Thoracic aorta (tissue), 2 donors: ENCODE results near the gene RIPOR2. TPM values are rescaled to one million over a fixed set of nuclear protein-coding genes. Genes with fewer than 3 reads are reported as not detected.

Source experiments
- ATAC-seq: fragments of 150-250 bp; one replicate; pipeline ENCODE4 v1.8.0; 2017; ENCODE audit warnings: low read depth; ENCODE audit not compliant: insufficient number of reproducible peaks, low FRiP score
- DNase-seq: peaks from one replicate; pipeline ENCODE4 v3.0.0-alpha.2; 2020; ENCODE audit warnings: low spot score
- H3K27ac ChIP-seq, 2 donors: fragments of 200-600 bp; sonication (generic); 1 replicate in 1 of 2; 2 replicates in 1 of 2; pipeline ENCODE4 v1.5.1; 2016; ENCODE audit warnings: mild to moderate bottlenecking in 2 of 2, moderate library complexity in 2 of 2
- H3K27me3 ChIP-seq: fragments of 200-600 bp; sonication (generic); replicated peaks from 2 replicates; pipeline ENCODE4 v1.6.0; 2016; ENCODE audit warnings: mild to moderate bottlenecking; ENCODE audit not compliant: insufficient read depth
- H3K36me3 ChIP-seq: fragments of 200-600 bp; sonication (generic); one replicate; pipeline ENCODE4 v1.5.1; 2016
- H3K4me1 ChIP-seq, 2 donors: fragments of 200-600 bp; sonication (generic); 1 replicate in 1 of 2; 2 replicates in 1 of 2; pipeline versions ENCODE4 v1.5.1 to v1.6.0; 2016; ENCODE audit warnings: low read depth in 2 of 2, mild to moderate bottlenecking in 1 of 2; ENCODE audit not compliant: control insufficient read depth in 1 of 2
- H3K4me3 ChIP-seq: fragments of 200-600 bp; sonication (generic); 2 replicates; pipeline ENCODE4 v1.5.1; 2016; ENCODE audit warnings: mild to moderate bottlenecking
- H3K9me3 ChIP-seq: fragments of 200-600 bp; sonication (generic); 2 replicates; pipeline ENCODE4 v1.5.1; 2016
- CTCF ChIP-seq: fragments of 200-600 bp; sonication (generic); IDR thresholded peaks from one replicate; pipeline ENCODE4 v1.5.1; 2019; ENCODE audit warnings: antibody characterized with exemption
- total RNA-seq, 2 donors: library from RNA; depleted of rRNA; stranded (reverse); fragments of >200 nt; gene quantifications; one replicate each; pipeline versions ENCODE4 v1.1.0 to v1.2.3, GENCODE V29; 2016

The RIPOR2 gene
- total RNA-seq, 2 donors from 2014 or later = 6.0 to 9.9 TPM

- Histone ChIP-seq H3K27ac (no peak overlapping the region), H3K4me1 (peaks cover 0 to under 1% of the 10 kb centered on the region in 2 donors), H3K36me3 (no peaks in the 10 kb centered on the region), H3K4me3 (no peak overlapping the region), H3K9me3 (no peaks in the 10 kb centered on the region), H3K27me3 (no peaks in the 10 kb centered on the region)
- no peak for TF ChIP-seq CTCF
- DNase-seq (no peak), ATAC-seq (no peak)
Measured at GRCh38 chr6:24903681-24904080, 32.1 kb downstream of the RIPOR2 start.

- ATAC-seq = no peak
- no peaks in the 10 kb centered on the region for H3K36me3 ChIP-seq
- H3K9me3 ChIP-seq = no peaks in the 10 kb centered on the region
- DNase-seq = no peak
- no peak overlapping the region for H3K27ac ChIP-seq
- no peak for TF ChIP-seq CTCF
- no peaks in the 10 kb centered on the region for H3K4me1 ChIP-seq
- no peak overlapping the region for H3K4me3 ChIP-seq
- H3K27me3 ChIP-seq = no peaks in the 10 kb centered on the region
Measured at GRCh38 chr6:24902782-24903181, 33.0 kb downstream of the RIPOR2 start.

- Histone ChIP-seq H3K36me3 (no peaks in the 10 kb centered on the region), H3K9me3 (no peaks in the 10 kb centered on the region), H3K4me1 (no peaks in the 10 kb centered on the region), H3K27ac (no peak overlapping the region), H3K4me3 (no peak overlapping the region), H3K27me3 (no peaks in the 10 kb centered on the region)
- ATAC-seq (no peak), DNase-seq (no peak)
- no peak for TF ChIP-seq CTCF
Measured at GRCh38 chr6:24901698-24902328, 33.9 kb downstream of the RIPOR2 start.

- no peak overlapping the region for H3K4me3 ChIP-seq
- H3K36me3 ChIP-seq = no peaks in the 10 kb centered on the region
- TF ChIP-seq CTCF = no peak
- no peaks in the 10 kb centered on the region for H3K27me3 ChIP-seq
- ATAC-seq (no peak), DNase-seq (no peak)
- no peaks in the 10 kb centered on the region for H3K9me3 ChIP-seq
- no peaks in the 10 kb centered on the region for H3K4me1 ChIP-seq
- H3K27ac ChIP-seq = no peak overlapping the region
Measured at GRCh38 chr6:24900917-24901697, 34.7 kb downstream of the RIPOR2 start.

GRCh38 chr6:24899997-24900325, 35.8 kb downstream of the RIPOR2 start:
- Histone ChIP-seq H3K4me1 (no peaks in the 10 kb centered on the region), H3K4me3 (no peak overlapping the region), H3K36me3 (no peaks in the 10 kb centered on the region), H3K27me3 (no peaks in the 10 kb centered on the region), H3K9me3 (no peaks in the 10 kb centered on the region), H3K27ac (no peak overlapping the region)
- no peak for DNase-seq
- no peak for ATAC-seq
- TF ChIP-seq CTCF = no peak
